Vagina (tissue), 2 donors: ENCODE data around the gene CENPW.

Source experiments
- CTCF ChIP-seq, 3 experiments: fragments of 450-650 bp in 2 of 3; fragments of 200-600 bp in 1 of 3; sonication (generic) in 1 of 3; IDR thresholded peaks; one replicate each; pipeline ENCODE4 v1.5.1; 2017 to 2019; ENCODE audit warnings: antibody characterized with exemption in 3 of 3, mild to moderate bottlenecking in 2 of 3, moderate library complexity in 2 of 3
- POLR2A ChIP-seq, 2 donors: fragments of 450-650 bp; IDR thresholded peaks; one replicate each; pipeline ENCODE4 v1.6.1; 2017; ENCODE audit warnings: antibody characterized with exemption in 2 of 2, mild to moderate bottlenecking in 2 of 2, moderate library complexity in 2 of 2
- POLR2AphosphoS5 ChIP-seq, 2 donors: sonication (generic); formaldehyde crosslinking; IDR thresholded peaks; one replicate each; pipeline ENCODE4 v1.9.0; 2017; ENCODE audit warnings: antibody characterized with exemption in 2 of 2, mild to moderate bottlenecking in 2 of 2, low read depth in 1 of 2; ENCODE audit not compliant: insufficient read depth in 1 of 2

- TF ChIP-seq CTCF (IDR thresholded peaks at IDR 0.05) = no peak
- TF ChIP-seq POLR2AphosphoS5 (IDR thresholded peaks at IDR 0.05; ENCODE audit: insufficient read depth in 1 of 2, low read depth in 1 of 2) = no peak
- TF ChIP-seq POLR2A (IDR thresholded peaks at IDR 0.05) = no peak
Measured at GRCh38 chr6:126341126-126341525, 1.2 kb downstream of the CENPW start.
